ENCODE data around the gene CIDEA. TPM values are rescaled to one million over a fixed set of nuclear protein-coding genes. Genes with fewer than 3 reads are reported as not detected.

The CIDEA gene
- total RNA-seq, 2 donors from 2014 or later = 56.7 TPM; not detected in 1

DNA sequence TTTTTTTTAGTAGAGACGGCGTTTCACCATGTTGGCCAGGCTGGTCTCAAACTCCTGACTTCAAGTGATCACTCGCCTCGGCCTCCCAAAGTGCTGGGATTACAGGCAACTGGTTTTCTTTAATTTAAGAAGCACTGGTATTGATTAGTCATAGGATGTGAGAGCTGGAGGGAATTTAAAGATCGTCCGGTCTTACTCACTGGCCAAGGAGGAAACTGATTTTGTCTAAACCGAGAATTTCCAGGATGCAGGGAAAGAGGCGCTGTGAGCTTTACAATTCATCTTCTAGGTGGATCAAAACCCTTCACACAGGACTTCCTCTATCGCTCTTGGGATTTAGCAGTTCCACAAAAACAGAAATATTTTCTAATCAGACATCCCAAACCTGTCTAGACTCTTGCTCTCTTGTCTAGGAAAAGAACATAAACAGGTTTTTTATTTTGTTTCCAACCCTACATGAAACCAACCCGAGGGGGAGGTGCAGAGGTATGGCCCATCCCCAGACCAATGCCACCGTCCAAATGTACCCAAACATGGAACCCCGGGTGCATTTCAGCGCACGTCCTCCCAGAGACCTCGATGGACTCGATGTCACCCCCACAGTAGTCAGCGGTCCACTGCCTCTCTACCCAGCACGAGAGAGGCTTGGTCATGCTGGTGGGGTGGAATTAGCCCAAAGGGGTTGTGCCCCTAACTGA lies 41.4 kb downstream of the CIDEA start:
- intact Hi-C loops (cut with DNase I) = no loop called here
- Histone ChIP-seq H3K27ac (no peak overlapping the region), H3K4me3 (no peak overlapping the region), H3K36me3 (replicated peaks in 1 of 2; ENCODE audit: insufficient read depth in 1 of 2, low read depth in 2 of 2) (no peaks in the 10 kb centered on the region), H3K9me3 (no peaks in the 10 kb centered on the region), H3K27me3 (no peaks in the 10 kb centered on the region), H3K4me1 (no peaks in the 10 kb centered on the region)
- WGBS, 2 donors = 88 to 90% methylated on average over 16 to 18 of the region's 18 CpGs
- TF ChIP-seq POLR2A (IDR thresholded peaks at IDR 0.05) = no peak
- TF ChIP-seq, protein P1, sequence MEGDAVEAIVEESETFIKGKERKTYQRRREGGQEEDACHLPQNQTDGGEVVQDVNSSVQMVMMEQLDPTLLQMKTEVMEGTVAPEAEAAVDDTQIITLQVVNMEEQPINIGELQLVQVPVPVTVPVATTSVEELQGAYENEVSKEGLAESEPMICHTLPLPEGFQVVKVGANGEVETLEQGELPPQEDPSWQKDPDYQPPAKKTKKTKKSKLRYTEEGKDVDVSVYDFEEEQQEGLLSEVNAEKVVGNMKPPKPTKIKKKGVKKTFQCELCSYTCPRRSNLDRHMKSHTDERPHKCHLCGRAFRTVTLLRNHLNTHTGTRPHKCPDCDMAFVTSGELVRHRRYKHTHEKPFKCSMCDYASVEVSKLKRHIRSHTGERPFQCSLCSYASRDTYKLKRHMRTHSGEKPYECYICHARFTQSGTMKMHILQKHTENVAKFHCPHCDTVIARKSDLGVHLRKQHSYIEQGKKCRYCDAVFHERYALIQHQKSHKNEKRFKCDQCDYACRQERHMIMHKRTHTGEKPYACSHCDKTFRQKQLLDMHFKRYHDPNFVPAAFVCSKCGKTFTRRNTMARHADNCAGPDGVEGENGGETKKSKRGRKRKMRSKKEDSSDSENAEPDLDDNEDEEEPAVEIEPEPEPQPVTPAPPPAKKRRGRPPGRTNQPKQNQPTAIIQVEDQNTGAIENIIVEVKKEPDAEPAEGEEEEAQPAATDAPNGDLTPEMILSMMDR (IDR thresholded peaks at IDR 0.05) = no peak
- DNase-seq (no peak), ATAC-seq (no peak)

DNA sequence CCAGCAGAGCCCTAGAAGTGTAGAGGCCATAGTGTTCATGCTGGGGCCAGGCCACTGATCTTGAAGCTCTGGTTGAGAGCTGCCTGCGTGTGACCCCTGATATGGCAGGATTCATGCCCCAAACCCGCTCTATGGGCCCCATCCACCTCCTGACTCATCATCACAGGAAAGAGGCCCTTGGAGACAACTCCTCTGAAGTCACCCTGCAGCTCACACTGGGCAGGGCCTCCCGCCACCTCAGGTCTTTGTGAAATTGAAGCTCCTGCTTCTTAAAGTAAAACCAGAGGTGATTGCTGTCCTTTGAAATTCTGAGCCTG lies 41.9 kb downstream of the CIDEA start:
- no peaks in the 10 kb centered on the region for H3K36me3 ChIP-seq (replicated peaks in 1 of 2; ENCODE audit: insufficient read depth in 1 of 2, low read depth in 2 of 2)
- H3K9me3 ChIP-seq = no peaks in the 10 kb centered on the region
- no peaks in the 10 kb centered on the region for H3K27me3 ChIP-seq
- H3K27ac ChIP-seq = no peak overlapping the region
- H3K4me1 ChIP-seq = no peaks in the 10 kb centered on the region
- ATAC-seq = no peak
- H3K4me3 ChIP-seq = no peak overlapping the region
- DNase-seq = no peak
- no peak for TF ChIP-seq POLR2A (IDR thresholded peaks at IDR 0.05)
- TF ChIP-seq, protein P1 (IDR thresholded peaks at IDR 0.05) = no peak
- 96 to 100% methylated on average over 2 to 3 of the region's 3 CpGs for WGBS, 2 donors
- intact Hi-C loops (cut with DNase I) = no loop called here

DNA sequence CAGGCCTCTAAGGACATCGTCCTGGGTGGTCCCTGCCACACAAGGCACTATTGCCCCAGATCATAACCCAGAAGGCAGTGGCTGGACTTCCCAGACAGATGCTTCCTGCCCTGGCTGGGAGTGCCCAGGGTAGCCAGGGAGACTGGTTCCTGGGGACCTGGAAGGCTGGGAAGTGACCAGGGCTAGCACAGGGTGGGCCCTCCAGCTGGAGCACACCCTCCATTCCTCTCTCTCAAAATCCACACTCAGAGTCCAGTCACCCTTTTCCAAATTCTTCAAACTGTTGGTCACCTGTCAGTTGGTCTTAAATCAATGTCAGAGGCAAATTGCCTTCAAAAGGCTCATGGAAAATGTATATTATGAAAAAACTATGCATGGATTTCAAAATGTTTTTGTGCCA lies 42.3 kb downstream of the CIDEA start:
- ATAC-seq = no peak

DNA sequence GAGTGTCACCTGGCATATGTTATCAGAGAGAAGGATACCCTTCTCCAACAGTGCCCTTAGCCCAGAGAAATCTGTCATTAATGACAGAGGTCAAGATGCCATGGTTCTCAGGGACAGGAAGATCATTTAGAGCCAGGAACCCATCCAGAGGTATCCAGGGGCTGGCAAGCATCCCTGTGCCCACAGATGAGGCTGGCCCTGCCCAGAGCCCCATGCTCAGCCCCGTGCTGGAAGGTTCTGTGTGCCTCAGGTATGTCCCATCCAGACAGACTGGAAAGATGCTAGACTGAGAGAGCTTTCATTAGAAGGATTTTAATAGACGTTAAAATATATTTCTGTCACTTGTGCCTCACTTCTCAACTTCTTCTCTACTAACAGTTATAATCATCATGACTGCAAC lies 45.7 kb downstream of the CIDEA start:
- H3K27me3 ChIP-seq = no peaks in the 10 kb centered on the region
- intact Hi-C loops (cut with DNase I) = no loop called here
- H3K27ac ChIP-seq = no peak overlapping the region
- DNase-seq = no peak
- peaks cover 5% of the 10 kb centered on the region for H3K4me1 ChIP-seq
- TF ChIP-seq, protein P1 (IDR thresholded peaks at IDR 0.05) = no peak
- TF ChIP-seq POLR2A (IDR thresholded peaks at IDR 0.05) = no peak
- WGBS, 2 donors = 64 to 73% methylated on average over 2 of the region's 2 CpGs
- H3K36me3 ChIP-seq (replicated peaks in 1 of 2; ENCODE audit: insufficient read depth in 1 of 2, low read depth in 2 of 2) = no peaks in the 10 kb centered on the region
- ATAC-seq = no peak
- no peak overlapping the region for H3K4me3 ChIP-seq
- H3K9me3 ChIP-seq = no peaks in the 10 kb centered on the region

More for the DNA sequence above, 42.3 kb downstream of the CIDEA start:
- 67 to 83% methylated on average over 1 of the region's 1 CpG for WGBS, 2 donors
- Histone ChIP-seq H3K9me3 (no peaks in the 10 kb centered on the region), H3K27ac (no peak overlapping the region), H3K4me1 (no peaks in the 10 kb centered on the region), H3K4me3 (no peak overlapping the region), H3K27me3 (no peaks in the 10 kb centered on the region), H3K36me3 (replicated peaks in 1 of 2; ENCODE audit: insufficient read depth in 1 of 2, low read depth in 2 of 2) (no peaks in the 10 kb centered on the region)
- TF ChIP-seq, protein P1 (IDR thresholded peaks at IDR 0.05) = no peak
- no peak for TF ChIP-seq POLR2A (IDR thresholded peaks at IDR 0.05)
- intact Hi-C loops (cut with DNase I) = no loop called here
- DNase-seq = no peak

All from body of pancreas (tissue), 4 donors.